ENCODE measurements around the gene TAS2R41.
"Not testable (repeated sequence)": the region's sequence is repeated elsewhere in the genome, so short reads cannot be mapped to it uniquely, and the experiment has no call there.

Gene TAS2R41

DNA sequence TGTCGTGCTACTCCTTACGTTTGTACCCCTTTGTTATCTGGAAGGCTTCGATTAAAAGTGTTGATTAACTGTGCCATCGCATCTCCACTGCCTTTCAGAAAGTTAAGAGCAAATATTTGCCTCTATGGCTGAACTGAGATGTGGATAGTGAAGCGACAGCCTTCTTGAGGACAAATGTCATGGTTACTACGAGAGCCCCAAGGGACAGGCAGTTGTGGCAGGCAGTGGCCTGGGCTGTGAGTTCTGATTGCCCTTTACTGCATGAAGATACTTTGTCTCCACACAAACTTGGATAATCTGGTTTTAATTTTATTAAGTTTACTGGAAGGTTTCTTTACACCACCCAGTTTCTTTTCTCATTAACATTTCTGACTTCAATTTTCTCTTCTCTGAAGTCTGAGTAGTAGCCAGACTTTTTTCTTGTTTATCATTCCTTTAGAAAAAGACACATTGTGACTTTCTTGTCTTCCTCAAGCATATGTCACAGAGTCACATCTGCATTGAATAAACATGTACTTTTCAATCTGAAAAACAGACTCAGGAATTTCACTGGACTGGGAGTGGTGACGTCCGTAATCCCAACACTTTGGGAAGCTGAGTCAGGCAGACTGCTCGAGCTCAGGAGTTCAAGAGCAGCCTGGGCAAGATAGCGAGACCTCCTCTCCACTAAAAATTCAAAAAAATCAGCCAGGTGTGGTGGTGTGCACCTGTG, 1.5 kb downstream of the TAS2R41 start:
- Histone ChIP-seq H3K36me3 (ENCODE audit: control insufficient read depth, insufficient read depth, low read length) (no peaks in the 10 kb centered on the region), H3K9me3 (ENCODE audit: control insufficient read depth, insufficient read depth, low read length) (no peaks in the 10 kb centered on the region), H3K4me1 (ENCODE audit: control insufficient read depth, insufficient read depth, low read length) (no peaks in the 10 kb centered on the region), H3K4me3 (ENCODE audit: low read length) (no peak overlapping the region), H3K27me3 (ENCODE audit: control insufficient read depth, insufficient read depth, low read length) (no peaks in the 10 kb centered on the region), H3K27ac (ENCODE audit: low read length) (no peak overlapping the region)
- no peak for DNase-seq (ENCODE audit: low read depth, low spot score)
- WGBS (ENCODE audit: insufficient coverage, insufficient read length): no CpG with 5 or more reads among the region's 10 CpGs

DNA sequence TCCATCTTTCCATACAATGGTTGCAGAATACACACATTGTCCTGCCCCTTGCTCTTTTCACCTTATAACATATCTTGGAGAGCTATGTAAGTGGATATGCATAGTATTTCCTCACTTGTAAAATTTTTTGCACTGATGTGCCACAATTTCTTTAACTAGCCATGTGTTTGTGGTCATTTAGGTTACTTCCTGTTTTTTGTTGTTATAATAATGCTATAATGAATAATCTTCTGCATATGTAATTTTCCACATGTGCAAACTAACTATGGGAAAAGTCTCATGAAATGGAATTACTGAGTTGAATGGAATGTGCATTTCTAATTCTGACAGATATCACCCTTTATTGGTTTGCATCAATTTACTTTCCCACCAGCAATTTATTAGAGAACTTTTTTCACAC, 2.8 kb downstream of the TAS2R41 start:
- no peaks in the 10 kb centered on the region for H3K36me3 ChIP-seq (ENCODE audit: control insufficient read depth, insufficient read depth, low read length)
- no peak overlapping the region for H3K27ac ChIP-seq (ENCODE audit: low read length)
- H3K4me3 ChIP-seq (ENCODE audit: low read length): no peak overlapping the region
- DNase-seq (ENCODE audit: low read depth, low spot score): no peak
- no peaks in the 10 kb centered on the region for H3K27me3 ChIP-seq (ENCODE audit: control insufficient read depth, insufficient read depth, low read length)
- no peaks in the 10 kb centered on the region for H3K4me1 ChIP-seq (ENCODE audit: control insufficient read depth, insufficient read depth, low read length)
- H3K9me3 ChIP-seq (ENCODE audit: control insufficient read depth, insufficient read depth, low read length): no peaks in the 10 kb centered on the region

DNA sequence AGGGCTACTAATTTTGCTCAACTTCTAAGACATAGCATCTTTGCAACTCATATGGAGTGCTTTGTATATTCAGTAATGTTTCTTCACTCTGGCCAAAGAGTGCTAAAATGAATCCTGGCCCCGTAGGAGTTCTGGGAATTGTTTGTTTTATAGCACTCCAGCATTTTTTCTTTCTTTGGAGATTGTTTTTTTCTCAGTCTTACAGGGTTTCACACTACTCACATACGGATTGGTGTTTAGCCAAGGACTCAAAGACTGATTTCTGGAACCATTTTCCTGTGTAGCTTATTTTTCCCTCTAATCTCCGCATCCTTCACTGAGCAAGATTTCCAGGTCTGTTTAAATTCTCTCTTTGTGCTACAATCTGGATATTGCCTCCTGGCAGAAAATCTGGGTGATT, 6.4 kb downstream of the TAS2R41 start:
- WGBS (ENCODE audit: insufficient coverage, insufficient read length): no CpG with 5 or more reads among the region's 3 CpGs
- Histone ChIP-seq H3K27ac (ENCODE audit: low read length) (no peak overlapping the region), H3K4me1 (ENCODE audit: control insufficient read depth, insufficient read depth, low read length) (no peaks in the 10 kb centered on the region), H3K36me3 (ENCODE audit: control insufficient read depth, insufficient read depth, low read length) (0 out of 2 replicates have a peak, but pooled peaks cover 3% of the 10 kb centered on the region), H3K9me3 (ENCODE audit: control insufficient read depth, insufficient read depth, low read length) (no peaks in the 10 kb centered on the region), H3K4me3 (ENCODE audit: low read length) (no peak overlapping the region), H3K27me3 (ENCODE audit: control insufficient read depth, insufficient read depth, low read length) (no peaks in the 10 kb centered on the region)
- no peak for DNase-seq (ENCODE audit: low read depth, low spot score)

DNA sequence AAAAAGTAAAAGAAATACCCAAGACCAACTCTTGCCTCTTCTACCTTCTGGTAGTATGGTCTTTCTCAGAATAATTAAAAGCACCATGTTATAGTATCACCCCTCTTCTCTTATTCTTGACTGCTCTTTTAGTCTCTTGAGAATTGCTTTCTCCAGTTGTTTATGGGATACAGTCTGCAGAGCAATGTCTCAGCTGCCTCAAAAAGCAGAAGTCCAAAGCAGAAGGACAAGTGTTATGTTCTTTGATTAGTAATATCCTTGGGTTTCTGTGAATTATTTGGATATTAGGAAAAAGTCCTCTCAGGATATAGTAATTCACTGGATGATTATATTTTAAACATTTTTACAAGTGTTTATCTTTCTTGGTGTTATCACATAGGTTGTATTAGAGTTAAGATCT, 7.4 kb downstream of the TAS2R41 start:
- Histone ChIP-seq H3K36me3 (ENCODE audit: control insufficient read depth, insufficient read depth, low read length) (0 out of 2 replicates have a peak, but pooled peaks cover 3% of the 10 kb centered on the region), H3K27ac (ENCODE audit: low read length) (no peak overlapping the region), H3K4me3 (ENCODE audit: low read length) (no peak overlapping the region), H3K27me3 (ENCODE audit: control insufficient read depth, insufficient read depth, low read length) (no peaks in the 10 kb centered on the region), H3K9me3 (ENCODE audit: control insufficient read depth, insufficient read depth, low read length) (no peaks in the 10 kb centered on the region), H3K4me1 (ENCODE audit: control insufficient read depth, insufficient read depth, low read length) (no peaks in the 10 kb centered on the region)
- DNase-seq (ENCODE audit: low read depth, low spot score): no peak

DNA sequence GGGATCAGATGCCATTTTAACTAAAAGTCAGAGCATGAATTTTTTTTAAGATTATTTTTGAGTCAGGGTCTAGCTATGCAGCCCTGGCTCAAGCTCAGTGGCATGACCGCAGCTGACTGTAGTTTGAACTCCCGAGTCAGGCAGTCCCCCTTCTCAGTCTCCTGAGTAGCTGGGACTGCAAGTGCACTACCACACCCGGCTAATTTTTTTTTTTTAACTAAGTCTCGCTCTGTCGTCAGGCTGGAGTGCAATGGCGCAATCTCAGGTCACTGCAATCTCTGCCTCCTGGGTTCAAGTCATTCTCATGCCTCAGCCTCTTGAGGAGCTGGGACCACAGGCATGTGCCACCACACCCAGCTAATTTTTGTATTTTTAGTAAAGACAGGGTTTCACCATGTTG, 7.8 kb downstream of the TAS2R41 start:
- DNase-seq (ENCODE audit: low read depth, low spot score): no peak
- no peaks in the 10 kb centered on the region for H3K27me3 ChIP-seq (ENCODE audit: control insufficient read depth, insufficient read depth, low read length)
- H3K36me3 ChIP-seq (ENCODE audit: control insufficient read depth, insufficient read depth, low read length): 0 out of 2 replicates have a peak, but pooled peaks cover 3% of the 10 kb centered on the region
- no peak overlapping the region for H3K27ac ChIP-seq (ENCODE audit: low read length)
- H3K4me3 ChIP-seq (ENCODE audit: low read length): no peak overlapping the region
- no peaks in the 10 kb centered on the region for H3K4me1 ChIP-seq (ENCODE audit: control insufficient read depth, insufficient read depth, low read length)
- no peaks in the 10 kb centered on the region for H3K9me3 ChIP-seq (ENCODE audit: control insufficient read depth, insufficient read depth, low read length)
- WGBS (ENCODE audit: insufficient coverage, insufficient read length): no CpG with 5 or more reads among the region's 6 CpGs

DNA sequence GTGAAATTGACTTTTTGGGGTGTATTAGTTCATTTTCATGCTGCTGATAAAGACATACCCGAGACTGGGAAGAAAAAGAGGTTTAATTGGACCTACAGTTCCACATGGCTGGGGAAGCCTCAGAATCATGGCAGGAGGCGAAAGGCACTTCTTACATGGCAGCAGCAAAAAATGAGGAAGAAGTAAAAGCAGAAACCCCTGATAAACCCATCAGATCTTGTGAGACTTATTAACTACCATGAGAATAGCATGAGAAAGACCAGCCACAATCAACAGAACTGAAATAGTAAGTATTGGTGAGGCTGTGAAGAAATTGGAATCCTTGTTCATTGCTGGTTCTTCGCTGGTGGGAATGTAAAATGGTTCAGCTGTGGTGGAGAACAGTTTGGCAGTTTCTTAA, 8.6 kb downstream of the TAS2R41 start:
- H3K36me3 ChIP-seq (ENCODE audit: control insufficient read depth, insufficient read depth, low read length); H3K4me1 ChIP-seq (ENCODE audit: control insufficient read depth, insufficient read depth, low read length); H3K9me3 ChIP-seq (ENCODE audit: control insufficient read depth, insufficient read depth, low read length); H3K27me3 ChIP-seq (ENCODE audit: control insufficient read depth, insufficient read depth, low read length); H3K27ac ChIP-seq (ENCODE audit: low read length); DNase-seq (ENCODE audit: low read depth, low spot score); H3K4me3 ChIP-seq (ENCODE audit: low read length): not testable (repeated sequence)
- WGBS (ENCODE audit: insufficient coverage, insufficient read length): no CpG with 5 or more reads among the region's 3 CpGs

DNA sequence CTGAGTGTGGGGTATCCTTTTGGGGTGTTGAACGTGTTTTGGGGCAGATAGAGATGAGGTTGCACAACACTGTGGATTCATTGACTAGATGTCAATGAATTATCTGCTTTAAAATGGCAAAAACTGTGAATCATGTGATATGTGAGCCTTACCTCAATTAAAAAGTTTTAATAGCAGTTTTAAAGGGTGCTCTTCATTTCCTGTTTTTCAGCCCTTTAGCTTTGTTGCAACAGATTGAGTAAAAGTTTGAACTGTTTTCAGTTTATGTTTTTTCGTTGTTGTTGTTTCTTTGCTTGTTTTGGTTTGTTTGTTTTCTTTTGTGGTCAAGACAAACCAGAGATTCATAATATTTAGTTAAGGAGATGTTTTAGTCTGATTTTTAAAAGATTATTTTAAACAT, 9.4 kb downstream of the TAS2R41 start:
- Histone ChIP-seq H3K4me3 (ENCODE audit: low read length) (no peak overlapping the region), H3K36me3 (ENCODE audit: control insufficient read depth, insufficient read depth, low read length) (0 out of 2 replicates have a peak, but pooled peaks cover 3% of the 10 kb centered on the region), H3K4me1 (ENCODE audit: control insufficient read depth, insufficient read depth, low read length) (no peaks in the 10 kb centered on the region), H3K27me3 (ENCODE audit: control insufficient read depth, insufficient read depth, low read length) (no peaks in the 10 kb centered on the region), H3K9me3 (ENCODE audit: control insufficient read depth, insufficient read depth, low read length) (no peaks in the 10 kb centered on the region), H3K27ac (ENCODE audit: low read length) (no peak overlapping the region)
- no CpG with 5 or more reads among the region's 2 CpGs for WGBS (ENCODE audit: insufficient coverage, insufficient read length)
- no peak for DNase-seq (ENCODE audit: low read depth, low spot score)

DNA sequence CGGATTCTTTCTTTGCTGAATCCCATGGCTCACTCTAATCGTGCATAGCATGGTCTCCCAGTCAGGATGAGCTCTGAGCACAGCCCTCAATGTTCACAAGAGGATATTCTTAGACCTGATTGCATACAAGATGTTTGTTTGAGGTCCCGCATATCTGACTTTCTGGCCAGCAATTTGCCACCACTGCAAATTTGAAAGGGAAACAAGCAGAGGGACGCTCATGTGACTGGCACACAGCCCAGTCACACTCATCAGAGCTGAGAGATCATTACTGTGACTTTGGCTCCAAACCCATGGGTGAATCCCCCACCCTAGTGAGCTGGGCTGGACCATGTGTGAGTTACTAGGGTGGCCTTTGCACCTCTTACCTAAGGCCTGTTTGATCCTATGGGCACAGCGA, 9.9 kb downstream of the TAS2R41 start:
- Histone ChIP-seq H3K27ac (ENCODE audit: low read length) (no peak overlapping the region), H3K36me3 (ENCODE audit: control insufficient read depth, insufficient read depth, low read length) (0 out of 2 replicates have a peak, but pooled peaks cover 3% of the 10 kb centered on the region), H3K4me3 (ENCODE audit: low read length) (no peak overlapping the region), H3K9me3 (ENCODE audit: control insufficient read depth, insufficient read depth, low read length) (no peaks in the 10 kb centered on the region), H3K27me3 (ENCODE audit: control insufficient read depth, insufficient read depth, low read length) (no peaks in the 10 kb centered on the region), H3K4me1 (ENCODE audit: control insufficient read depth, insufficient read depth, low read length) (no peaks in the 10 kb centered on the region)
- no peak for DNase-seq (ENCODE audit: low read depth, low spot score)
- WGBS (ENCODE audit: insufficient coverage, insufficient read length): no CpG with 5 or more reads among the region's 5 CpGs

DNA sequence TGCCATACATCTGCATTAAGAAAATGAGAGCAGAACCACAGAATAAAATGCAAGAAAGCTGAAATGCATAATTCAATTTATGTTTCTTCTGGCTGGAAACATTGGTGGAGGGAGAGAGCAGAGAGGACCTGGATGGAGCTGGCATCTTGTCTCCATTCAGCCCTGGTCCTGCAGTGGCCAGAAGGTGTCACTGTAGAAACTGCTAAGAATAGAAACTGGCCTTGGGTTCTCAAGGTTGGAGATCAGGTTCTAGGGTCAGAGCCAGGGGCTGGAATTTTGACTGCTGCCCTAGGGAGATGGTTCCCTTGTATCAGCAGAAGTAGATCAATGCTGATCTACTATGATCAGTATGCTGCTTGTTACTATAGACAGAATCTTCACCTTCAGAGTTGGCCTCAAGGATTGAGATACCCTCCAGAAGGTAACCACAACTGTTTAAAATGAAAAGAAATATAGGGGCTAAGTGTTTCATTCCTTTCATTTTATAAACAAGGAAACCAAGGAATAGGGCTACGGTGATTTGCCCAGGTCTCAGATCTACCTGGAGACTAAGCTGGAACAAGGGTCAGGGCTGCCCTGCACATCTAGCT, 13.1 kb downstream of the TAS2R41 start:
- no peak overlapping the region for H3K27ac ChIP-seq (ENCODE audit: low read length)
- no peak for DNase-seq (ENCODE audit: low read depth, low spot score)

DNA sequence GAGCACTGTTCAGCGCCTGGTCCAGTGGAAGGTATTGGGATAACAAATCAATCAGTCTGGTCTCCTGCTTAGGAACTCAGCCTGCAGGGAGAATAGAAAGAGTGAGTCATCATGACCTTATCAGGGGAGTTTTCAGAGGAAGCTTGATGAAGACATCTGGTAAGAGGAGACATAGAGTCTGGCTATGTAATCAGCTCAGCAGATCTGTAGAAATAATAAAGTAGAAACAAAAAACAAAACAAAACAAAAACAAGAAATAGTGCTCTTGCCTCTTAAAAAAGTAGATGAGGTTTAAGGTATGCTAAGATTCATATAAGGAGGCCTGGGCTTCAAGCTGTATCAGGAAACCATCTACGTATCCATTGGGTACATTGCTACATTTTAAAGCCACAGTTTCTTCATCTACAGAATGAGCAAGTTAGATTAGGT, 14.4 kb downstream of the TAS2R41 start:
- H3K27ac ChIP-seq (ENCODE audit: low read length): no peak overlapping the region
- H3K36me3 ChIP-seq (ENCODE audit: control insufficient read depth, insufficient read depth, low read length): 0 out of 2 replicates have a peak, but pooled peaks cover 3% of the 10 kb centered on the region
- H3K27me3 ChIP-seq (ENCODE audit: control insufficient read depth, insufficient read depth, low read length): no peaks in the 10 kb centered on the region
- peaks cover 2% of the 10 kb centered on the region; the same call in 1 of the 2 replicates for H3K4me1 ChIP-seq (ENCODE audit: control insufficient read depth, insufficient read depth, low read length)
- no peaks in the 10 kb centered on the region for H3K9me3 ChIP-seq (ENCODE audit: control insufficient read depth, insufficient read depth, low read length)
- WGBS (ENCODE audit: insufficient coverage, insufficient read length): no CpG with 5 or more reads among the region's 2 CpGs
- no peak for DNase-seq (ENCODE audit: low read depth, low spot score)
- H3K4me3 ChIP-seq (ENCODE audit: low read length): no peak overlapping the region

More for the DNA sequence above, 13.1 kb downstream of the TAS2R41 start:
- 0 out of 2 replicates have a peak, but pooled peaks cover 3% of the 10 kb centered on the region for H3K36me3 ChIP-seq (ENCODE audit: control insufficient read depth, insufficient read depth, low read length)
- H3K9me3 ChIP-seq (ENCODE audit: control insufficient read depth, insufficient read depth, low read length): no peaks in the 10 kb centered on the region
- H3K4me3 ChIP-seq (ENCODE audit: low read length): no peak overlapping the region
- H3K27me3 ChIP-seq (ENCODE audit: control insufficient read depth, insufficient read depth, low read length): no peaks in the 10 kb centered on the region
- H3K4me1 ChIP-seq (ENCODE audit: control insufficient read depth, insufficient read depth, low read length): peaks cover 2% of the 10 kb centered on the region; the same call in 1 of the 2 replicates
- no CpG with 5 or more reads among the region's 1 CpG for WGBS (ENCODE audit: insufficient coverage, insufficient read length)

Data from iPS DF 6.9 (cell line).